Measurements from ENCODE around the gene CDH2.

CDH2 gene

GRCh38 chr18:28176948-28177827 lies at the start of gene CDH2:
CDH2 (minus strand) TSS chr18:28177130; CDS start chr18:28177022, 108 bp downstream.
- peak; percentile 97 for DNase-seq

DNA sequence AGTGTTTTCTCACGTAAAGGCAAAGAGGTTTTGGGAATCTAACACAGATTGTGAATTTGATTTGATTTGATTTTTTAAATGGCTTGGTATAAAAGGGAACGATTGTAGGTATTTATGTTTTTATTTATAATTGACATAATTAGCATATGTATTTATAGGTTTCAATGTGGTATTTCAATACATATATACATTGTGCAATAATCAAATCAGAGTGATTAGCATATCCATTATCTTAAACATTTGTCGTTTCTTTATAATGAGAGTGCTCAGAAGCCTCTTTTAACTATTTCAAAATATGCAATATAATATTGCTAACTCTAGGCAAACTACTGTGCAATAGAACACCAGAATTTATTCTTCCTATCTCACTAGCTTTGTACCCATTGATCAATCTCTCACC lies 35.1 kb upstream of the CDH2 start:
- DNase-seq: no peak

- DNase-seq: no peak
Observed at GRCh38 chr18:28208712-28209265, 31.9 kb upstream of the CDH2 start.

- no peak for DNase-seq
Observed at GRCh38 chr18:28208268-28208667, 31.3 kb upstream of the CDH2 start.

DNA sequence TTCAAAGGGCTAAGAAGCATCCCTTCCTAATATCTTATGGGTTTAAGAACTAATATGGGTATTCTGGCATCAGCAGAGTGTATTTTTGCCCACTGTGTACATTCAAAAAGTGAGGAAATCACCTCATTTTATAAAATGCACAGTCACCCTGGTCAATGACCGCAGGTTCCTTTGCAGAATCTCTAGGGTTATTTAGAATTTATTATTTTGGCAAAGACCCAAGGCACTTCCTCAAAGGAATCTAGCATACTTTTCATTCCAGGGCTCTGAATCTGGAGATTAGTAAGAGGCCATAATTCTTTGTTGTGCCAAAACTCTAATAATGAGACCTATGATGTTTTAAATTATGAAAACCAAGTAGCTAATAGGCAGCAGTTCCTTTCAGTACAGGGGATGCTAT lies 27.2 kb upstream of the CDH2 start:
- peak; percentile 94 for DNase-seq

GRCh38 chr18:28201056-28201455 lies 24.1 kb upstream of the CDH2 start:
- DNase-seq: no peak

DNA sequence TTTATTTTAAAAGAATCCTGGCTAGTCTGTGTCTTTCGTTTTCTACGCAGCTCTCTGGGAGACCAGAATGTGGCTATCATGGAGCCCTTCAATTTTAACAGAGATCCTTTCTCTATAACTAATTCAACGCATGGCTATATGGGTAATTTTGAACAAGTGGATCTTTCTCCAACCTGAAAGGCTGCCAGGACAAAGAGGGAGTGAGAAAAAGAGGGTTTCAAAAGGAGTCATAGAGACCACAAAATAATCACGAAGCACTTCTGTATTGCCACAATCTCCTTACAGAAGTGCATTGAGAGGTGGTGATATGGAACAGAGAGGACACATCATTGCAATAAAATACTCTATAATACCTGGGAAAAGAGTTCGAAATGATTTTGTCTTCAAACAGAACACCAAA lies 21.7 kb upstream of the CDH2 start:
- DNase-seq: no peak

- no peak for DNase-seq
Observed at GRCh38 chr18:28193177-28193778, 16.3 kb upstream of the CDH2 start.

DNA sequence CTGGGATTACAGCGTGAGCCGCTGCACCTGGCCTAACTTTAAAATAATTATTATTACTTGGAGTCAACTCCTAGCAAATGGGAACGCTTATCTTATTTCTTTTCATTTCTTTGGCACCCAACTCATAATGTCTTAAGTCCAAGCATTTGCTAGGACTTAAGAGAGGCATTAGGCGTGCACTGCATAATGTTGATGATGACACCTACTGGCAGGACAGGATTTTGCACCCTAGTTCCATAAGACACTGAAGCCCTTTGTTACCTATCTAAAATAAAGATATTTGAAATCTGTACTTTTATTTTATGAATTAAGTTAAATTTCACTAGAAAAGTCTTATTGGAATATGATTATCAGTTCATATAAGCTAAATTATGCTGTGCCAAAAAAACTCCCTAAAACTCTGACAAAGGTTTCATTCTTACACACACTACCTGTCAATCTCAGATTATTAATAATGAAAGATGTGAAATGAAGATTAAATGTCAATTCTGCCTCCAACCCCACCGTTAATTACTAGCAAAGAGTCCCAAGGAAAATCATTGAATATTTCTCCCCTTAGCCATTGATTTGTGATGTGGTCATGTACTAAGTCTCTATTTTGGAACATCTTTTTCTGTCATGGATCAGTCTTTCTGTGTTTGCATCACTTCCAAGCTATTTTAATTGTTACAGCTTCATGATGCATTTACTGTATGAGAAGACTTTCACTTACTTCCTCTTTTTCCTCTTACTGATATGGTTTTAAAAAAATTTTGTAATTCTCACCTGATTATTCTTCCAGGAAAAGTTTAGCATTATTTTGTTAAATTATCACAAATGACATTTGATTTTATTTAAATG lies 12.7 kb upstream of the CDH2 start:
- DNase-seq: peak; percentile 70

GRCh38 chr18:28185121-28185520 lies 8.2 kb upstream of the CDH2 start:
- no peak for DNase-seq

- DNase-seq: peak; percentile 87
Observed at GRCh38 chr18:28183418-28184078, 6.6 kb upstream of the CDH2 start.

DNA sequence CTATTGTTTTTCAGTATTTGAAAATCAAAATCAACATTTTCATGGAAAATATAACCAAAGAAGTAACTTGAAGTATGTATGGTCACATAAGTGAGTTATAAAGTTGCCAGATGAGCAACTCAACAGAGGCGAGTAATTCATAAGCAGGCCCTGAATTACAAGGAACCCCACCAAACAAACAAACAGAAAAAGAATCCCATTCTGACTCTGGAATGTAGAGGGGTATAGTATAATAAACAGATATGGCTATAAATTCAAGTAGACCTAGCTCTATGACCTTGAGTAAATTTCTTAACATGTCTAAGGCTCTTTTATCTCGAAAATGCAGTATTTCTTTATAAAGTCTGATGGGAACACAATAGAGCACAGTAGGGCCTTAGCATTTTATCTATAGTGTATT lies 4.7 kb upstream of the CDH2 start:
- no peak for DNase-seq

DNA sequence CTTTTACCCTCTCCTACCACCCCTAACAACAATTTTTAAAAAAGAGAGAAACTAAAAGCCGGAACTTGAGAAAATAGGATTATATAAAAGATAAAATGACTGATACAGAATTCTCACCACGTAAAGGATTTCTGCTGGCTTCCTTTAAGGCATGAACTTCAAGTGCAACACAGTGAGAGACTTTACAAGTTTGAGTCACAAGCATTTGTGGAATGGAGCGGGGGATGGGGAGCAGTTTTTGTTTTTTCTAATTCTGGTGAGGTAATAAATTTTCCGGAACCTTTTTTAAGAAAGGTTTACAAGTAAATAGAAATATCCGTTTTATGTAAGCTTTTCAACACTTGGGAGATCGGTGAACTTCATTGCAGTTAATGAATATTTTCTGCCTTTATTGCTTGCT lies 1.8 kb upstream of the CDH2 start:
- peak; percentile 76 for DNase-seq

- DNase-seq: peak; percentile 79
Observed at GRCh38 chr18:28177828-28178635, 1.1 kb upstream of the CDH2 start.

DNA sequence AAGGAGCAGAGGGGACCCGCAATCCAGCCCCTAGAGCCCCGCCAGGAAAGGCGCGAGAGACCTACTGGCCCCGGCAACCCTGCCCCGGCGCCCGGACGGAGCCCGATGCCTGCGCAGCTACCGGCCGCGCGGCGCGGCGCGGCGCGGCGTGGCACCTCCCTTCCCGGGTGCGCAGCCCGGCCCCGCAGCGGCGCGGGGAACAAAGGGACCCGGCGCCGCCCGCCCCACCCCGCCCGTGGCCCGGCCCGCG lies 307 bp downstream of the CDH2 start:
- DNase-seq: no peak

- peak; percentile 41 for DNase-seq
Observed at GRCh38 chr18:28175930-28176697, 816 bp downstream of the CDH2 start.

- peak; percentile 67 for DNase-seq
Observed at GRCh38 chr18:28175150-28175929, 1.6 kb downstream of the CDH2 start.

DNA sequence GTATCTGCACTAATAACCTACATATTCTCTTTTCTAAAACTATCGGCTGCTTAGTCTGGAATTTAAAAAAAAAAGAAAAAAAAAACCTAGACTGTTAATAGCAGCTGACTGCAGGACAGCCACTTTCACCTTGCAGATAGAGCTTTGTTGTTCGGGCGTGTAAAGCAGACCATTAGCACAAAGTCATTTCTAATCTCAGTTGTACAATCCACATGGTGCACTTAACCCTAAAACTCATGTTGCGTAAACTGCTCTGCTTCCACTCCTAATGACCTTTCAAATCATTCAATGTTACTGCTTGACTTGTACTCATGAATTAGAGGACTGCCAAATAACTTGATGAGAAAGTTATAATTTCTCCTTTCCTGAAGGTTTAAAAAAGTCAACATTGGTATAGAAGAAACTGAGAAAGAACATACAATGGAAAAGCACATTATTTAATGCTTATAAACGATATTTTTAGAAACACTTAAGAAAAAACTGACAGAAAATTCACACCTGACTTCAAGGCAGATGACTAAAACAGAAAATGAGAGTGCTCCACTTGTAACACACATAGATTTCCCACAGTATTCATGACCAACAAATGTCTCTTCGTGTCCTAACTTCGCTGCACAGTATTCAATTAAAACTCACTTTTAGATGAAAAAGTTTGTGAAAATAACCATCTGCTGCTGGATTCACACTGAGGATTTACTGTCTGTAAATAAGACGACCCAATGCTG lies 2.6 kb downstream of the CDH2 start:
- no peak for DNase-seq

DNA sequence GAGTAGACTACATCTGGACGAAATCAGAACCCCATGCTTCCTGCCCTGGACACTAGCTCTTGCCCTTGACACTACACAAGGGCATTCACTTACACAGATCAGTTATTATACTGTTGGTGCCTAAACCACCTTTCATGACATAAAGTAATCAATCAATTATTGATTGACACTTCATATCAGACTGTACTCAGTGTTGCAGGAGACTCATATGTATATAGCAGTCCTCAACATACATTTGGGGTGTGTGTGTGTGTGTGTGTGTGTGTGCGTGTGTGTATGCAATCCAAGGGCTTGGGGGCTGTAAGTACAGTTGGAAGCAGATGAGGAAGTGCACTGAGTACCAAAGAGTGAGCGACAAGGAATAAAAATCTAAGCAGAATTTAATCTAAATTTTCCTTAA lies 5.1 kb downstream of the CDH2 start:
- DNase-seq: no peak

GRCh38 chr18:28168725-28169124 lies 8.2 kb downstream of the CDH2 start:
- DNase-seq: no peak

All from fibroblast of skin of right biceps (primary cell).